Hepatocyte (in vitro differentiated cells): ENCODE results near the gene POU1F1. TPM values are rescaled to one million over a fixed set of nuclear protein-coding genes. Genes with fewer than 3 reads are reported as not detected.

Experiments used
- DNase-seq: peaks from one replicate; pipeline ENCODE4 v3.0.0-alpha.2; 2016; ENCODE audit warnings: low spot score
- H2AFZ ChIP-seq: fragments of 200-600 bp; sonication (generic); 2 replicates; pipeline ENCODE4 v1.6.0; 2016; ENCODE audit warnings: antibody characterized with exemption, mild to moderate bottlenecking
- H3K27ac ChIP-seq: fragments of 200-600 bp; sonication (generic); 2 replicates; pipeline ENCODE4 v1.5.1; 2016; ENCODE audit warnings: mild to moderate bottlenecking
- H3K27me3 ChIP-seq: fragments of 200-600 bp; sonication (generic); 2 replicates; pipeline ENCODE4 v1.6.1; 2016
- H3K36me3 ChIP-seq: fragments of 200-600 bp; sonication (generic); replicated peaks from 2 replicates; pipeline ENCODE4 v1.5.1; 2016; ENCODE audit warnings: low read depth; ENCODE audit not compliant: insufficient read depth
- H3K4me1 ChIP-seq: fragments of 200-600 bp; sonication (generic); 2 replicates; pipeline ENCODE4 v1.5.1; 2016; ENCODE audit warnings: mild to moderate bottlenecking, moderate library complexity; ENCODE audit not compliant: insufficient read depth
- H3K4me2 ChIP-seq: fragments of 200-600 bp; sonication (generic); 2 replicates; pipeline ENCODE4 v1.6.0; 2016
- H3K4me3 ChIP-seq: fragments of 200-600 bp; sonication (generic); 2 replicates; pipeline ENCODE4 v1.5.1; 2016; ENCODE audit warnings: mild to moderate bottlenecking
- H3K79me2 ChIP-seq: fragments of 200-600 bp; sonication (generic); 2 replicates; pipeline ENCODE4 v1.6.0; 2017; ENCODE audit warnings: mild to moderate bottlenecking
- H3K9me2 ChIP-seq: fragments of 200-600 bp; sonication (generic); replicated peaks from 2 replicates; pipeline ENCODE4 v1.6.0; 2017; ENCODE audit warnings: mild to moderate bottlenecking; ENCODE audit not compliant: insufficient read depth
- H3K9me3 ChIP-seq: fragments of 200-600 bp; sonication (generic); 2 replicates; pipeline ENCODE4 v1.5.1; 2016; ENCODE audit warnings: low read depth, mild to moderate bottlenecking
- H4K20me1 ChIP-seq: fragments of 200-600 bp; sonication (generic); 2 replicates; pipeline ENCODE4 v1.6.0; 2016; ENCODE audit warnings: mild to moderate bottlenecking; ENCODE audit not compliant: insufficient read depth, poor library complexity, severe bottlenecking
- CTCF ChIP-seq: fragments of 200-600 bp; sonication (generic); IDR thresholded peaks from 2 replicates; pipeline ENCODE4 v1.5.1; 2016; ENCODE audit warnings: antibody characterized with exemption, mild to moderate bottlenecking; ENCODE audit not compliant: poor library complexity
- EZH2 ChIP-seq: fragments of 200-600 bp; sonication (generic); IDR thresholded peaks from 2 replicates; pipeline ENCODE4 v1.6.1; 2016; ENCODE audit warnings: antibody characterized with exemption, mild to moderate bottlenecking, borderline replicate concordance
- EZH2phosphoT487 ChIP-seq: fragments of 200-600 bp; sonication (generic); IDR thresholded peaks from one replicate; pipeline ENCODE4 v1.6.1; 2018; ENCODE audit warnings: antibody characterized with exemption, mild to moderate bottlenecking, low read depth, moderate library complexity; ENCODE audit not compliant: unreplicated experiment, severe bottlenecking
- WGBS: methylation state at CpG from one replicate; pipeline ENCODE4 v1.1.6; 2016; ENCODE audit warnings: low lambda C conversion rate; ENCODE audit errors: missing lambda C conversion rate; 5-methylcytosine and 5-hydroxymethylcytosine counted together
- polyA plus RNA-seq: library from polyadenylated mRNA; unstranded; fragments of >200 nt; fragmentation: Nextera tagmentation; extraction: Ambion mirVana; gene quantifications from 2 replicates; pipeline ENCODE4 v1.2.1, GENCODE V29; 2016
- total RNA-seq: library from RNA; depleted of rRNA; stranded (reverse); fragments of >200 nt; gene quantifications from 2 replicates; pipeline ENCODE4 v1.2.3, GENCODE V29; 2014

Gene POU1F1
- total and polyA plus RNA-seq, 2 experiments from 2014 or later = not detected

- DNase-seq = no peak
- Histone ChIP-seq H3K4me1 (peaks cover 15% of the 10 kb centered on the region), H3K27me3 (no peaks in the 10 kb centered on the region), H3K27ac (peak overlapping the region; percentile 35), H4K20me1 (no peaks in the 10 kb centered on the region), H3K79me2 (no peaks in the 10 kb centered on the region), H2AFZ (no peak overlapping the region), H3K36me3 (no peaks in the 10 kb centered on the region), H3K4me3 (no peak overlapping the region), H3K9me3 (no peaks in the 10 kb centered on the region), H3K4me2 (peak overlapping the region; percentile 7), H3K9me2 (no peaks in the 10 kb centered on the region)
- WGBS = 42% methylated on average over 2 of the region's 2 CpGs
- TF ChIP-seq CTCF (no peak), EZH2 (no peak), EZH2phosphoT487 (no peak)
Observed at GRCh38 chr3:87318617-87319021, 42.2 kb upstream of the POU1F1 start.

GRCh38 chr3:87317779-87318178 is 41.4 kb upstream of the POU1F1 start:
- no peaks in the 10 kb centered on the region for H4K20me1 ChIP-seq
- H3K4me1 ChIP-seq = peaks cover 15% of the 10 kb centered on the region
- H3K36me3 ChIP-seq = no peaks in the 10 kb centered on the region
- H3K9me3 ChIP-seq = no peaks in the 10 kb centered on the region
- no peaks in the 10 kb centered on the region for H3K9me2 ChIP-seq
- no peak overlapping the region for H2AFZ ChIP-seq
- 75% methylated on average over 4 of the region's 4 CpGs for WGBS
- H3K27me3 ChIP-seq = no peaks in the 10 kb centered on the region
- TF ChIP-seq EZH2 (no peak), CTCF (no peak), EZH2phosphoT487 (no peak)
- no peak overlapping the region for H3K4me2 ChIP-seq
- H3K79me2 ChIP-seq = no peaks in the 10 kb centered on the region
- DNase-seq = no peak
- H3K4me3 ChIP-seq = no peak overlapping the region
- H3K27ac ChIP-seq = peak overlapping the region; percentile 35

- Histone ChIP-seq H3K79me2 (no peaks in the 10 kb centered on the region), H4K20me1 (no peaks in the 10 kb centered on the region), H3K4me1 (peaks cover 10% of the 10 kb centered on the region), H3K9me2 (no peaks in the 10 kb centered on the region), H3K4me2 (no peak overlapping the region), H3K36me3 (no peaks in the 10 kb centered on the region), H3K27ac (no peak overlapping the region), H2AFZ (no peak overlapping the region), H3K27me3 (no peaks in the 10 kb centered on the region), H3K4me3 (no peak overlapping the region), H3K9me3 (no peaks in the 10 kb centered on the region)
- no peak for DNase-seq
- 92% methylated on average over 1 of the region's 1 CpG for WGBS
- TF ChIP-seq EZH2 (no peak), EZH2phosphoT487 (no peak), CTCF (no peak)
Observed at GRCh38 chr3:87313641-87314040, 37.3 kb upstream of the POU1F1 start.

- Histone ChIP-seq H3K27me3 (no peaks in the 10 kb centered on the region), H3K4me1 (no peaks in the 10 kb centered on the region), H2AFZ (no peak overlapping the region), H3K27ac (no peak overlapping the region), H3K9me2 (no peaks in the 10 kb centered on the region), H3K9me3 (no peaks in the 10 kb centered on the region), H3K79me2 (no peaks in the 10 kb centered on the region), H3K36me3 (no peaks in the 10 kb centered on the region), H3K4me3 (no peak overlapping the region), H4K20me1 (no peaks in the 10 kb centered on the region), H3K4me2 (no peak overlapping the region)
- TF ChIP-seq EZH2 (no peak), EZH2phosphoT487 (no peak), CTCF (no peak)
- 100% methylated on average over 1 of the region's 1 CpG for WGBS
- DNase-seq = no peak
Observed at GRCh38 chr3:87311309-87311708, 34.9 kb upstream of the POU1F1 start.
